Skeletal muscle cell (primary cell): ENCODE results near the gene GJB5.

ENCODE experiments used
- DNase-seq: peaks from one replicate; pipeline ENCODE4 v3.0.0-alpha.2; 2010; ENCODE audit warnings: low read depth
- H3K4me3 ChIP-seq: 2 replicates; pipeline ENCODE4 v1.5.1; 2011; ENCODE audit warnings: low read depth, mild to moderate bottlenecking, control low read depth, low read length, moderate library complexity

GJB5 gene

DNA sequence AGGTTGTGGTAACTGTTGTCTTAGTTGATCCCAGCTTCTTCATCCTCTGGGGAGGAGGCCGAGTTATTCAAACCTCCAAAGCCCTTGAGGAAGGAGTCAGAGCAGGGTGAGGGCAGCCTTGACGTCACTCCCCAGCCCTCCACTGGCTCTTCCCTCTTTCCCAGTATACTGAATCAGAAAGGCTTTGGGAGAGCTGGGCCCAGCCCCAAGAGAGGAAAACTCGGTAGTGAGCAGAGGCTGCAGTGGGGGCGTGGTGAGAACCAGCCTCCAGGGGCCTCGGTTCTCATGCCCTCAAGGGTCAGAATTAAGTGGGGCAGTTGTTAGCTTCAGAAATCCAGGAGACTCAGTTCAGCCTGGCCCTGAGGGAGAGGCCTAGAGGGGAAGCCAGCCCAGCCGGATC, 36.1 kb downstream of the GJB5 start:
- DNase-seq = no peak
- H3K4me3 ChIP-seq = no peak overlapping the region

DNA sequence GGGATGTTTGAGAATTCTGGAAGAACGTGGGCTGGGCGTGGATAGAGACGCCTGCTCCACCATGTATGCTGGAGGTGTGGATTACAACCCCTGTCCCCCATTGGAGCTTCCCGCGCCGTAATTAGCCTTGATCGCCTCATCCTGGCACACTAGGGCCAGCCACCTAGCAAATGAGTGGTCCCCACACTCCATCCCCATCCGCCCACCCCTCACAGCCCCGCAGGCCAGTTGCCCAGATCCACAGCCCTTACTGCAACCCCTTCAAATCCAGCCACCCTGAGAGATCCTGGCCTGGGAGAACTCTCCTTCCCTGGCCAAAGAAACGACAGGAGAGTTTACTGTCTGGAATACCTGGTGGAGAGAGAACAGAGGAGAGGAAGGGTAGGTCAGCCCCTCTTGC, 37.6 kb downstream of the GJB5 start:
- H3K4me3 ChIP-seq = no peak overlapping the region
- no peak for DNase-seq

DNA sequence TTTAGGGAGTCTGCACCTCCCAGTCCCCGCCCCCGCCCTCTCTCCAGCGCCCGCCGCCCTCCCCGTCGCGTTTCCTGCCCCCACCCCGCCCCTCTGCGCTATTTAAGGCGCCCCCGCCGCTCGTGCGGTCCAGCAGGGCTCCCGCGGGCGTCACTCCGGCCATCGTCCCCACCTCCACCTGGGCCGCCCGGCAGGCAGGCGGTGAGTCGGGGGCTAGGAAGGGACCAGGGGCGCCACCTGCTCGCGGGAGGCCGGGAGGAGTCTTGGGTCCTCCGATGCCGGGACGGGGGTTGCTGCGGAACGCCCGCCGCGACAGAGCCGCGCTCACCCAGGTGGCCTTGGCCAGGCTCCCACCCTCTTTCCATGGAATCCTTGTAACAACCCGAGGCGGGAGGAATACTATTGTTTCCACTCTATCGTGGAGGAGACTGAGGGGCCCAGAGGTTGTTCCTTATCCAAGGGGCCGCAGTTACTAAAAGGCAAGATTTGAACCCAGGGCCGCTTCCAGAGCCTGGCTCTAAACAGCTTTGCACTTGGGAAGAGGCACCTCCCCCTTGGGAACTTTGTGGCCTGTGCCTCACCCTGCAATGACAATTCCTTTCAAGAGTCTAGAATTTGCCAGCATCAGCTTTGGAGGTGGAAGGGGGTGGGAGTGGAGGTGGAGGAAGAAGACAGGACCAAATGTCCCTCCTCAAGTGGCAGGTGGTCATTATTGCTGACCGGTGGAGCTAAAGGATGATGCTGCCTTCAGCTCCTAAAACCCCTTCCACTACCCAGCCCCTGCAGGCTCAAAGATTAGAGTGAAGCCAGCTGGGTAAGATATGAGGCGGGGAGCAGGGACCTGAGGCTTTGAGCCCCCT, 38.3 kb downstream of the GJB5 start, which contains the start of gene GJA4:
TSS of gene GJA4 (plus strand) at position 132 of the 860 bp plus-strand sequence. CDS start 1,215 bp downstream, outside the sequence.
- no peak within 1 kb of the TSS for H3K4me3 ChIP-seq
- DNase-seq = no peak

DNA sequence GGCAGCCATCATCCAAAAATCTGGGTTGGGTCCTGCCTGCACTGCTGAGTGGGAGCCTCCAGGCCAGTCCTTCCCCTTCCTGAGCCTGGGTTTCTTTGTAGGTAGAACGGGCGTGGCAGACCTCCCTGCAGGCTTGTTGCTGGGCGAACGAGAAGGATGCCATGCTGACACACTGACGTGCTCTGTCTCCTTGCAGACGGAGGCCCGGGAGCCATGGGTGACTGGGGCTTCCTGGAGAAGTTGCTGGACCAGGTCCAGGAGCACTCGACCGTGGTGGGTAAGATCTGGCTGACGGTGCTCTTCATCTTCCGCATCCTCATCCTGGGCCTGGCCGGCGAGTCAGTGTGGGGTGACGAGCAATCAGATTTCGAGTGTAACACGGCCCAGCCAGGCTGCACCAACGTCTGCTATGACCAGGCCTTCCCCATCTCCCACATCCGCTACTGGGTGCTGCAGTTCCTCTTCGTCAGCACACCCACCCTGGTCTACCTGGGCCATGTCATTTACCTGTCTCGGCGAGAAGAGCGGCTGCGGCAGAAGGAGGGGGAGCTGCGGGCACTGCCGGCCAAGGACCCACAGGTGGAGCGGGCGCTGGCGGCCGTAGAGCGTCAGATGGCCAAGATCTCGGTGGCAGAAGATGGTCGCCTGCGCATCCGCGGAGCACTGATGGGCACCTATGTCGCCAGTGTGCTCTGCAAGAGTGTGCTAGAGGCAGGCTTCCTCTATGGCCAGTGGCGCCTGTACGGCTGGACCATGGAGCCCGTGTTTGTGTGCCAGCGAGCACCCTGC, 39.3 kb downstream of the GJB5 start:
- DNase-seq = no peak
- H3K4me3 ChIP-seq = no peak overlapping the region

DNA sequence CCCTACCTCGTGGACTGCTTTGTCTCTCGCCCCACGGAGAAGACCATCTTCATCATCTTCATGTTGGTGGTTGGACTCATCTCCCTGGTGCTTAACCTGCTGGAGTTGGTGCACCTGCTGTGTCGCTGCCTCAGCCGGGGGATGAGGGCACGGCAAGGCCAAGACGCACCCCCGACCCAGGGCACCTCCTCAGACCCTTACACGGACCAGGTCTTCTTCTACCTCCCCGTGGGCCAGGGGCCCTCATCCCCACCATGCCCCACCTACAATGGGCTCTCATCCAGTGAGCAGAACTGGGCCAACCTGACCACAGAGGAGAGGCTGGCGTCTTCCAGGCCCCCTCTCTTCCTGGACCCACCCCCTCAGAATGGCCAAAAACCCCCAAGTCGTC, 39.9 kb downstream of the GJB5 start:
- H3K4me3 ChIP-seq = no peak overlapping the region
- no peak for DNase-seq

DNA sequence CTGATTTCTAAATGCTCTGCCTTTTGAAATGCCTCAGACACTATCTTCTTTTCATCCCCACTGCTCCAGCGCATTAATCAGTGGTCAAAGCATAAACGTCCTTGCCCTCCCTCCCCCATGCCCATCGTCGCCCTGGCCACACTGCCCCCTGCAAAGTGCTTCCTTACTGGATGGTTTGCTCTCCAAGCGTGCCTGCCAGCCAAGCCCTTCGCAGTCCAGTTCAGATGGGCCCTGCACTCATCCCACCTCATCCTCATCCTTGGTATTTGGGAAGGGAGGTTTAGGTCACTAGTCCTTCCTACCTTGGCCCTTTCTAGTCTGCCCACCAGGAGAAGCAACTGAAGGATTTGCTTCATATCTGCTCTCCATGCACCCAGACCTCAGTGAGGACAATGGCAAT, 41.1 kb downstream of the GJB5 start:
- no peak overlapping the region for H3K4me3 ChIP-seq
- no peak for DNase-seq

DNA sequence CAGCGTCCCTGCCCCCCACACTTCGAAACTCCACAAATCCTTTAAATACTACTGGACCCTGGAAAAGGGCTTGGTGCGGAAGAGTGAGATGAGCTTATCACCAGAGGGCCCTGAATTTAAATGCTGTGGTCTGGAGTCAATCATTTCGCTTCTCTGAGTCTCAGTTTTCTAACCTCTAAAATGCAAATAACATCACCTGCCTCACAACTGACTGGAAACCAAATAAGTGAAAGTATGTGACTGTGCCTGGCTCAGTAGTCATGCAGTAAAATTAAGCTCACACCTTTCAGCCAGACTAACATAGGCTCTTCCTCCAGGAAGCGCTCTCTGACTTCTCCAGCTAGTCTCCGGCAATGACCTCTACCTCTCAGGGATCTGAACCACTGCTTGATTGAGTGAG, 42.1 kb downstream of the GJB5 start:
- DNase-seq = no peak
- no peak overlapping the region for H3K4me3 ChIP-seq

DNA sequence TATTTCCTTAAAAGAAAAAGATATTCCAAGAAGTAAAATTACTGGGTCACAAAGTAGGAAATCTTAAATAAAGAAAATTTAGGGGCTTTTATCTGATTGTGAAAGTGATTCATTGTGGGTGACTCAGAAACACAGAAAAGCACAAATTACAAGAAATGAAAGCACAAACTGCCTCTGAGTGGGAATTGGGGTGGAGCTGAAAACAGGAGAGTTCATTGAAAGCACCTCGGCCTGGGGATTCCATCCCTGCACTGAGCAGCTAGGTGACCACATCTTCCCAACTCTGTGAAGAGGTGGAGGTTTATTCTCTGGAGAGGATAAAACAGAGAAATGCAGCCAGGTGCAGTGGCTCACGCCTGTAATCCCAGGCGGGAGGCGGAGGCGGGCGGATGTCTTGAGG, 45.4 kb downstream of the GJB5 start:
- no peak overlapping the region for H3K4me3 ChIP-seq
- DNase-seq = no peak

DNA sequence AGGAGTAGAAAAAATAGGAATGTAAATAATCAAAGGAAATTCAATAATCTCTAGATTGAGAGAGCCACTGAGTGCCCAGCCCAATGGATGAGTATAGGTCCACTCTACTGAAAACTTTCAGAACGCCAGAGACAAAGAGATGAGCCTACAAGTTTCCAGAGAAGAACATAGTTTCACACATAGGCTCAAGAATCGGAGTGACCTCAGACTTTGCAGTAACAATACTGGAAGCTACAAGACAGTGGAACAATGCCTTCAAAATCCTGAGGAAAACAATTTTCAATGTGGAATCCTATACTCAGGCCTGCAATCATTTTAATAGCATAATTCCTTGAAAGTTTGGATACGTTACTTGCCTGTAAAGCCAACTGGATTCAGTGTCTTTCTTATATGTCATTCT, 48.9 kb downstream of the GJB5 start:
- no peak for DNase-seq

DNA sequence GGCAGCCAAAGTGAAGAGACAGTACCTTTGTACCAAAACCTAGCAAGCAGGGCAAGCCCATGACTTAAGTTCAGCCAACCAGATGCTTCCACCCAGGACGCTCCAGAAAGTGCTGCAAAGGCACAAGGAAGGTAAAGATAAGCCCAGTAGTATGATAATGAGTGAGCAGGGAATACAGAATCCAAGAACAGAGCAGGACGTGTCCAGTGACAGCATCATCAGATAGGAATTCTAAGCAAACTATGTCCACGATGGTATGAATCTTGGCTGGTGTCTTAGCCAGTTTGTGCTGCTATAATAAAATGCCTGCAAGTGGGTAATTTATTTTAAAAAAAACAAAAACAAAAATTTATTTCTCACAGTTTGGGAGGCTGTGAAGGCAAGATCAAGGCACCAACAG, 51.5 kb downstream of the GJB5 start:
- no peak for DNase-seq
- H3K4me3 ChIP-seq = no peak overlapping the region

More for the DNA sequence above, 48.9 kb downstream of the GJB5 start:
- no peak overlapping the region for H3K4me3 ChIP-seq
